ENCODE results near the gene EXOC6. TPM values are rescaled to one million over a fixed set of nuclear protein-coding genes. Genes with fewer than 3 reads are reported as not detected.

Gene EXOC6
- total RNA-seq, 1 experiment from 2014 or later: 12.9 TPM

DNA sequence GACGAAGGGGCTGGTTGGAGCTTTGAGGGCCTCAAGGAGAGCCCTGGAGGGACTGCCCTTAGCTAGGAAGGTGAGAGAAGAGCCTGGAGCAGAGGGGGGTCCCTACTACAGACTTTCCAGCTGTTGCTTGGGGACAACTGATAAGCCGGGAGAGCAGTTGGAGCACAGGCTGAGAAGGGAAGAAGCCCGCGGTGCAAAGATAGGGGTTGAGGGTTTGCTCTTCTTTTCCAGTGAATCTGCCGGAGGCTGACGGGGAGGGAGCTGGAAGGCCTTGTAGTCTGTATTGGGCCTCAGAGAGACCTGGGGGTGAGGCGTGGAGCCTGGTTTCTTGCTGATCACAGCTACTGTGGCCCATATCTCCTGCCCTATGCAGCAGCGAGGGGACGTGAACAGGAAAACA, 249.1 kb downstream of the EXOC6 start (continued):
- TF ChIP-seq, protein P1, sequence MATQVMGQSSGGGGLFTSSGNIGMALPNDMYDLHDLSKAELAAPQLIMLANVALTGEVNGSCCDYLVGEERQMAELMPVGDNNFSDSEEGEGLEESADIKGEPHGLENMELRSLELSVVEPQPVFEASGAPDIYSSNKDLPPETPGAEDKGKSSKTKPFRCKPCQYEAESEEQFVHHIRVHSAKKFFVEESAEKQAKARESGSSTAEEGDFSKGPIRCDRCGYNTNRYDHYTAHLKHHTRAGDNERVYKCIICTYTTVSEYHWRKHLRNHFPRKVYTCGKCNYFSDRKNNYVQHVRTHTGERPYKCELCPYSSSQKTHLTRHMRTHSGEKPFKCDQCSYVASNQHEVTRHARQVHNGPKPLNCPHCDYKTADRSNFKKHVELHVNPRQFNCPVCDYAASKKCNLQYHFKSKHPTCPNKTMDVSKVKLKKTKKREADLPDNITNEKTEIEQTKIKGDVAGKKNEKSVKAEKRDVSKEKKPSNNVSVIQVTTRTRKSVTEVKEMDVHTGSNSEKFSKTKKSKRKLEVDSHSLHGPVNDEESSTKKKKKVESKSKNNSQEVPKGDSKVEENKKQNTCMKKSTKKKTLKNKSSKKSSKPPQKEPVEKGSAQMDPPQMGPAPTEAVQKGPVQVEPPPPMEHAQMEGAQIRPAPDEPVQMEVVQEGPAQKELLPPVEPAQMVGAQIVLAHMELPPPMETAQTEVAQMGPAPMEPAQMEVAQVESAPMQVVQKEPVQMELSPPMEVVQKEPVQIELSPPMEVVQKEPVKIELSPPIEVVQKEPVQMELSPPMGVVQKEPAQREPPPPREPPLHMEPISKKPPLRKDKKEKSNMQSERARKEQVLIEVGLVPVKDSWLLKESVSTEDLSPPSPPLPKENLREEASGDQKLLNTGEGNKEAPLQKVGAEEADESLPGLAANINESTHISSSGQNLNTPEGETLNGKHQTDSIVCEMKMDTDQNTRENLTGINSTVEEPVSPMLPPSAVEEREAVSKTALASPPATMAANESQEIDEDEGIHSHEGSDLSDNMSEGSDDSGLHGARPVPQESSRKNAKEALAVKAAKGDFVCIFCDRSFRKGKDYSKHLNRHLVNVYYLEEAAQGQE (IDR thresholded peaks at IDR 0.05; ENCODE audit: low read depth): no peak
- TF ChIP-seq CEBPB (IDR thresholded peaks at IDR 0.05; ENCODE audit: low read depth) (no peak), EZH2 (IDR thresholded peaks at IDR 0.05) (no peak), YY1 (IDR thresholded peaks at IDR 0.05; ENCODE audit: extremely low read depth, insufficient replicate concordance, low read depth, low read length) (no peak)
- TF ChIP-seq, protein P2, sequence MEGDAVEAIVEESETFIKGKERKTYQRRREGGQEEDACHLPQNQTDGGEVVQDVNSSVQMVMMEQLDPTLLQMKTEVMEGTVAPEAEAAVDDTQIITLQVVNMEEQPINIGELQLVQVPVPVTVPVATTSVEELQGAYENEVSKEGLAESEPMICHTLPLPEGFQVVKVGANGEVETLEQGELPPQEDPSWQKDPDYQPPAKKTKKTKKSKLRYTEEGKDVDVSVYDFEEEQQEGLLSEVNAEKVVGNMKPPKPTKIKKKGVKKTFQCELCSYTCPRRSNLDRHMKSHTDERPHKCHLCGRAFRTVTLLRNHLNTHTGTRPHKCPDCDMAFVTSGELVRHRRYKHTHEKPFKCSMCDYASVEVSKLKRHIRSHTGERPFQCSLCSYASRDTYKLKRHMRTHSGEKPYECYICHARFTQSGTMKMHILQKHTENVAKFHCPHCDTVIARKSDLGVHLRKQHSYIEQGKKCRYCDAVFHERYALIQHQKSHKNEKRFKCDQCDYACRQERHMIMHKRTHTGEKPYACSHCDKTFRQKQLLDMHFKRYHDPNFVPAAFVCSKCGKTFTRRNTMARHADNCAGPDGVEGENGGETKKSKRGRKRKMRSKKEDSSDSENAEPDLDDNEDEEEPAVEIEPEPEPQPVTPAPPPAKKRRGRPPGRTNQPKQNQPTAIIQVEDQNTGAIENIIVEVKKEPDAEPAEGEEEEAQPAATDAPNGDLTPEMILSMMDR (IDR thresholded peaks at IDR 0.05 in 2 of 3, conservative IDR thresholded peaks at IDR 0.05 in 1 of 3; ENCODE audit: borderline replicate concordance in 1 of 3, insufficient read depth in 1 of 3, low read depth in 2 of 3, low read length in 2 of 3): no peak

DNA sequence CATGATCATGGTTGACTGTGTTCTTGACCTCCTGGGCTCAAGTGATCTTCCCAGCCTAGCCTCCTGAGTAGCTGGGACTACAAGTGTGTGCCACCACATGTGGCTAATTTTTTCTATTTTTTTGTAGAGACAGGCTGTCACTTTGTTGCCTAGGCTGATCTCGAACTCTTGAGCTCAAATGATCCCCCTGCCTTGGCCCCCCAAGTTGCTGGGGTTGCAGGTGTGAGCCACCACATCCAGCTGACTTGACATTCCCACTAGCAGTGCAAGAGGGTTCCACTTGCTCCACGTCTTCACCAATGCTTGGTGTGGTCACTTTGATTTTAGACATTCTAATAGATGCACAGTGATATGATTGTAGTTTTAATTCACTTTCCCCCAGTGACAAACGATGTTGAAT, 250.5 kb downstream of the EXOC6 start:
- Histone ChIP-seq H3K79me2 (ENCODE audit: insufficient read depth, low read length) (no peaks in the 10 kb centered on the region), H2AFZ (ENCODE audit: low read depth, low read length, poor library complexity, severe bottlenecking) (no peak overlapping the region), H3K36me3 (ENCODE audit: control insufficient read depth in 1 of 2, insufficient read depth in 2 of 2, low read length in 2 of 2) (no peaks in the 10 kb centered on the region), H3K4me1 (ENCODE audit: control insufficient read depth in 1 of 2, insufficient read depth in 2 of 2, low read length in 2 of 2) (peaks cover 0 to 7% of the 10 kb centered on the region in 2 experiments; a peak in 1 of 4 replicates), H4K20me1 (ENCODE audit: insufficient read depth) (no peaks in the 10 kb centered on the region), H3K9ac (ENCODE audit: low read length) (no peak overlapping the region), H3K27ac (ENCODE audit: low read depth, low read length) (no peak overlapping the region), H3K4me3 (replicated peaks in 1 of 2; ENCODE audit: low read depth in 1 of 2, low read length in 2 of 2) (no peak overlapping the region), H3K9me2 (ENCODE audit: insufficient read depth) (no peaks in the 10 kb centered on the region), H3K9me3 (ENCODE audit: control insufficient read depth in 1 of 2, insufficient read depth in 1 of 2, low read depth in 1 of 2, low read length in 2 of 2) (peaks cover 0 to 5% of the 10 kb centered on the region in 2 experiments; a peak in 1 of 4 replicates), H3K4me2 (ENCODE audit: low read length) (no peak overlapping the region), H3K27me3 (ENCODE audit: insufficient read depth, low read length) (no peaks in the 10 kb centered on the region)
- BruUV-seq (replicated peaks): no TSS peak
- ChIA-PET RAD21 (ENCODE audit: low non-redundant PET in 1 of 2, low total read pairs in 2 of 2, uncharacterized antibody in 2 of 2, unreplicated experiment in 2 of 2) (no interaction called here), CTCF (no interaction called here), POLR2A (no interaction called here)
- ATAC-seq: no peak
- no peak for DNase-seq (ENCODE audit: low read depth, low spot score)
- intact Hi-C loops (cut with micrococcal nuclease): no loop called here
- TF ChIP-seq SRF (IDR thresholded peaks at IDR 0.05; ENCODE audit: low read depth) (no peak), ZFX (IDR thresholded peaks at IDR 0.05) (no peak), SP1 (IDR thresholded peaks at IDR 0.05; ENCODE audit: low read depth) (no peak), YY1 (IDR thresholded peaks at IDR 0.05; ENCODE audit: extremely low read depth, insufficient replicate concordance, low read depth, low read length) (no peak), ZNF274 (IDR thresholded peaks at IDR 0.05; ENCODE audit: low read depth, low read length) (no peak), POLR2A (IDR thresholded peaks at IDR 0.05; ENCODE audit: borderline replicate concordance, extremely low read depth, insufficient read depth, insufficient read length) (no peak), CBX3 (IDR thresholded peaks at IDR 0.05; ENCODE audit: low read depth) (no peak), JUND (IDR thresholded peaks at IDR 0.05) (no peak), ELF1 (IDR thresholded peaks at IDR 0.05; ENCODE audit: borderline replicate concordance, low read depth) (no peak)
- TF ChIP-seq, protein P1 (IDR thresholded peaks at IDR 0.05; ENCODE audit: low read depth): no peak
- TF ChIP-seq, protein P3, sequence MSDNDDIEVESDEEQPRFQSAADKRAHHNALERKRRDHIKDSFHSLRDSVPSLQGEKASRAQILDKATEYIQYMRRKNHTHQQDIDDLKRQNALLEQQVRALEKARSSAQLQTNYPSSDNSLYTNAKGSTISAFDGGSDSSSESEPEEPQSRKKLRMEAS (IDR thresholded peaks at IDR 0.05): no peak
